ENCODE results near the gene RAB1B.

Gene RAB1B

GRCh38 chr11:66325263-66325671 is 56.8 kb downstream of the RAB1B start:
- ChIA-PET POLR2A (interaction anchor here (0.5 kb wide), 1 partner anchor 140 kb away, joined by 3 read pairs; no protein-coding TSS in a partner anchor), CTCF (interaction anchor here (1.4 to 4.0 kb wide), 2 partner anchors 13 to 29 kb away, joined by 3 to 44 read pairs; no protein-coding TSS in a partner anchor)
- DNase-seq = peak in 2 of 3 donors; percentile 77 to 87
- H3K27ac ChIP-seq (ENCODE audit: insufficient read depth in 1 of 2, low read depth in 1 of 2, low read length in 2 of 2, poor library complexity in 1 of 2, severe bottlenecking in 2 of 2) = no peak overlapping the region
- H3K4me3 ChIP-seq (ENCODE audit: control insufficient read depth in 1 of 7, extremely low read depth in 1 of 7, insufficient read depth in 4 of 7, low read depth in 2 of 7, low read length in 6 of 7) = no peak overlapping the region
- H3K27me3 ChIP-seq (replicated peaks in 2 of 5; ENCODE audit: control insufficient read depth in 4 of 5, insufficient read depth in 5 of 5, low read length in 4 of 5) = no peaks in the 10 kb centered on the region
- H3K36me3 ChIP-seq (ENCODE audit: control insufficient read depth in 4 of 4, insufficient read depth in 4 of 4, low read length in 3 of 4) = no peaks in the 10 kb centered on the region
- 58% methylated on average over 5 of the region's 8 CpGs for WGBS (ENCODE audit: insufficient coverage)
- H3K4me1 ChIP-seq (ENCODE audit: control extremely low read depth in 1 of 4, control insufficient read depth in 4 of 4, insufficient read depth in 4 of 4, low read length in 3 of 4) = peaks cover 0 to 37% (median 24%) of the 10 kb centered on the region in 4 experiments
- no peaks in the 10 kb centered on the region for H3K9me3 ChIP-seq (ENCODE audit: control extremely low read depth in 1 of 5, control insufficient read depth in 4 of 5, insufficient read depth in 2 of 5, low read depth in 1 of 5, low read length in 4 of 5)

GRCh38 chr11:66326261-66327111 is 58.0 kb downstream of the RAB1B start:
- H3K9me3 ChIP-seq (ENCODE audit: control extremely low read depth in 1 of 5, control insufficient read depth in 4 of 5, insufficient read depth in 2 of 5, low read depth in 1 of 5, low read length in 4 of 5) = no peaks in the 10 kb centered on the region
- H3K4me1 ChIP-seq (ENCODE audit: control extremely low read depth in 1 of 4, control insufficient read depth in 4 of 4, insufficient read depth in 4 of 4, low read length in 3 of 4) = peaks cover 0 to 37% (median 24%) of the 10 kb centered on the region in 4 experiments
- WGBS (ENCODE audit: insufficient coverage) = 52% methylated on average over 18 of the region's 21 CpGs
- no peaks in the 10 kb centered on the region for H3K27me3 ChIP-seq (replicated peaks in 2 of 5; ENCODE audit: control insufficient read depth in 4 of 5, insufficient read depth in 5 of 5, low read length in 4 of 5)
- H3K4me3 ChIP-seq (ENCODE audit: control insufficient read depth in 1 of 7, extremely low read depth in 1 of 7, insufficient read depth in 4 of 7, low read depth in 2 of 7, low read length in 6 of 7) = no peak overlapping the region
- no peak for DNase-seq
- ChIA-PET CTCF (interaction anchor here (1.6 to 4.0 kb wide), 2 partner anchors 9 to 15 kb away, joined by 7 to 44 read pairs; partner anchors contain the start of gene CD248), POLR2A (no interaction called here)
- H3K27ac ChIP-seq (ENCODE audit: insufficient read depth in 1 of 2, low read depth in 1 of 2, low read length in 2 of 2, poor library complexity in 1 of 2, severe bottlenecking in 2 of 2) = no peak overlapping the region
- no peaks in the 10 kb centered on the region for H3K36me3 ChIP-seq (ENCODE audit: control insufficient read depth in 4 of 4, insufficient read depth in 4 of 4, low read length in 3 of 4)
